ENCODE results near the gene STX16. TPM values are rescaled to one million over a fixed set of nuclear protein-coding genes. Genes with fewer than 3 reads are reported as not detected.
A peak's percentile ranks its signal among the peaks of the same experiment; 100 is the strongest.

The STX16 gene
- polyA plus RNA-seq, 3 donors = 15.6 to 165 (median 27.4) TPM

DNA sequence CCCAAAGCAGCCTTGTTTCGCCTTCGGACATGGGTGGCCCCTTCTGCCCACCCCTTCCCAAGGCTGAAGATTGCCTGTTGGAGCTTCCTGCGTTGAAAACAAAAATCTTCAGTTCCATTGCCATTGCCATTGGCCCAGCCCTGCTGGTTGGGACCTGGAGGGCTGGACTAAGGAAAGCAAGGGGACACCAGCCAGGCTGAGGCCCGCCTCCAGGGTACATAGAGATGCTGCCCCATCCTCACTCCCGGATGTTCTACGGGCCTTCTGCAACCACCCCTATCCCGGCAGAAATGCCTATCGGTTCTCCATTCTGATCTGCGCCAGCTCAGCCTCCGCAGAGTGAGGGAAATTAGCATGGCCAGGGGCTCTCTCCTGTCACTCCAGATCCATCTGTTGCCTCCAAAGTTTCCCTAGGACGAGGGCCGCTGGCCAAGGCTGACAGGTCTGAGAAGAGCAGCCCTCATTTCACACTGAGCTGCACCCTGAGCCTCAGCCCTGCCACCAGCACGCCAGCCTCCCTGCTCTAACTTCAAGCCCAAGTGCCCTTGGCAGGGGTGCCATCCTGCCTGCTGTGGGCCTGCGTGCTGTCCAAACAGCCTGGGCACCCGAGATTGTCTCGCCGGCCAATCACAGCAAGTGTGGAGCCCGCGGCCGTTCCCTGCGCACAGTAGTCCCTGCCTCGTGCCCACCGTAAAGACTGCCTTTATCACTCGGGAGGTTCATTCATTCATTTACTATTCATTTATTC, 13.4 kb upstream of the STX16 start:
- Histone ChIP-seq H3K9ac (ENCODE audit: insufficient read depth, low read length, poor library complexity, severe bottlenecking) (no peak overlapping the region), H4K20me1 (ENCODE audit: insufficient read depth, low read length) (no peaks in the 10 kb centered on the region), H3K36me3 (replicated peaks in 1 of 2; ENCODE audit: control insufficient read depth in 1 of 2, insufficient read depth in 2 of 2, low read length in 2 of 2) (no peaks in the 10 kb centered on the region), H3K27me3 (ENCODE audit: control insufficient read depth in 2 of 2, insufficient read depth in 2 of 2, low read length in 2 of 2) (peaks cover 0 to 7% of the 10 kb centered on the region in 2 donors), H3K4me1 (ENCODE audit: control insufficient read depth in 1 of 2, insufficient read depth in 2 of 2, low read length in 2 of 2) (no peaks in the 10 kb centered on the region), H3K9me3 (replicated peaks in 1 of 2; ENCODE audit: control insufficient read depth in 1 of 2, insufficient read depth in 1 of 2, low read length in 2 of 2) (no peaks in the 10 kb centered on the region), H3K4me2 (replicated peaks; ENCODE audit: extremely low read depth, low read length, poor library complexity, severe bottlenecking) (no peak overlapping the region), H2AFZ (ENCODE audit: insufficient read depth, low read depth, low read length, poor library complexity, severe bottlenecking) (no peak overlapping the region), H3K79me2 (ENCODE audit: insufficient read depth, low read length) (no peaks in the 10 kb centered on the region), H3K4me3 (replicated peaks in 1 of 3; ENCODE audit: low read depth in 2 of 3, low read length in 3 of 3) (no peak overlapping the region), H3K27ac (ENCODE audit: low read depth in 1 of 2, low read length in 2 of 2) (no peak overlapping the region)
- Mint-ChIP-seq H3K4me3 (no peak overlapping the region), H3K4me1 (peaks cover 3% of the 10 kb centered on the region), H3K36me3 (no peaks in the 10 kb centered on the region), H3K9me3 (peaks cover 0 to 1% (median 0%) of the 10 kb centered on the region in 7 donors), H3K27me3 (ENCODE audit: low read depth in 3 of 3) (peaks cover 17 to 28% (median 24%) of the 10 kb centered on the region in 3 donors), H3K27ac (peak overlapping the region in 1 of 7 donors; percentile 0)
- TF ChIP-seq, protein P1, sequence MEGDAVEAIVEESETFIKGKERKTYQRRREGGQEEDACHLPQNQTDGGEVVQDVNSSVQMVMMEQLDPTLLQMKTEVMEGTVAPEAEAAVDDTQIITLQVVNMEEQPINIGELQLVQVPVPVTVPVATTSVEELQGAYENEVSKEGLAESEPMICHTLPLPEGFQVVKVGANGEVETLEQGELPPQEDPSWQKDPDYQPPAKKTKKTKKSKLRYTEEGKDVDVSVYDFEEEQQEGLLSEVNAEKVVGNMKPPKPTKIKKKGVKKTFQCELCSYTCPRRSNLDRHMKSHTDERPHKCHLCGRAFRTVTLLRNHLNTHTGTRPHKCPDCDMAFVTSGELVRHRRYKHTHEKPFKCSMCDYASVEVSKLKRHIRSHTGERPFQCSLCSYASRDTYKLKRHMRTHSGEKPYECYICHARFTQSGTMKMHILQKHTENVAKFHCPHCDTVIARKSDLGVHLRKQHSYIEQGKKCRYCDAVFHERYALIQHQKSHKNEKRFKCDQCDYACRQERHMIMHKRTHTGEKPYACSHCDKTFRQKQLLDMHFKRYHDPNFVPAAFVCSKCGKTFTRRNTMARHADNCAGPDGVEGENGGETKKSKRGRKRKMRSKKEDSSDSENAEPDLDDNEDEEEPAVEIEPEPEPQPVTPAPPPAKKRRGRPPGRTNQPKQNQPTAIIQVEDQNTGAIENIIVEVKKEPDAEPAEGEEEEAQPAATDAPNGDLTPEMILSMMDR (IDR thresholded peaks at IDR 0.05) = no peak
- no peak for DNase-seq
- 96% methylated on average over 24 of the region's 24 CpGs for WGBS (ENCODE audit: insufficient coverage)
- intact Hi-C loops (cut with micrococcal nuclease) = no loop called here

DNA sequence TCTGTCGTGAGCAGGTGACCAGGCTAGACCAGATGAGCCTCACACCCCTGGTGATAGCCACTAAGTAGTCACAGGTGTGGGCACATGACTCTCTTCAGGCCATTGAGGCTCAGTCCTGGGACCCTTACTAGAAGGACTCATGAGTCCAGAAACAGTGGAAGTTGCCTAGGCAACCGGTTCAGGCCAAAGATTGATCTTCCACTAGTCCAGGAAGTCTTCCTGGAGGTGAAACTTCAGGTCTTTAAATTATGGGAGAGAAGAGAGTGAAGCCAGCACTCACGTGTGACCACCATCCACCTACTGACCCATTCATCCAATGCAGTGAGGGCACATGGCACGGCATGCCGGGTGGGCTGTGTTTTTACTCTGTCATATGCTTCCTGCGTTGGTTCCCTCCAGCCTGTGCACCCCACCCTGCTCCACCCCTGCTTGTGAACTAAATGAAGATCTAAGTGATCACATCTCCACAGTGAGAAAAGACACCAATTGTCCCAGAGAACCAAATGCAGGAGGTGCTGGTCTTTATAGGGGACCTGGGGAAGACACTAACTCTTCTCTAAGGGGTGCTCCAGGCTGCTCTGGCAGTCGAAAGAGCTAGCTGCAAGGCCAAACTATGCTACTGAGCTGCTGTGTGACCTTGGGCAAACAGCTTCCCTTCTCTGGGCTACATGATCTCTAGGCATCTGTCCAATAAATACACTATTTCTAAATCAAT, 12.5 kb upstream of the STX16 start:
- Mint-ChIP-seq H3K4me3 (no peak overlapping the region), H3K27me3 (ENCODE audit: low read depth in 3 of 3) (peaks cover 19 to 33% (median 22%) of the 10 kb centered on the region in 3 donors), H3K9me3 (peaks cover 0 to 1% (median 0%) of the 10 kb centered on the region in 7 donors), H3K4me1 (peaks cover 3% of the 10 kb centered on the region), H3K36me3 (no peaks in the 10 kb centered on the region), H3K27ac (no peak overlapping the region)
- DNase-seq = no peak
- Histone ChIP-seq H3K4me1 (ENCODE audit: control insufficient read depth in 1 of 2, insufficient read depth in 2 of 2, low read length in 2 of 2) (no peaks in the 10 kb centered on the region), H3K4me2 (replicated peaks; ENCODE audit: extremely low read depth, low read length, poor library complexity, severe bottlenecking) (no peak overlapping the region), H3K27me3 (ENCODE audit: control insufficient read depth in 2 of 2, insufficient read depth in 2 of 2, low read length in 2 of 2) (peaks cover 0 to 7% of the 10 kb centered on the region in 2 donors), H3K9ac (ENCODE audit: insufficient read depth, low read length, poor library complexity, severe bottlenecking) (no peak overlapping the region), H3K9me3 (replicated peaks in 1 of 2; ENCODE audit: control insufficient read depth in 1 of 2, insufficient read depth in 1 of 2, low read length in 2 of 2) (no peaks in the 10 kb centered on the region), H3K36me3 (replicated peaks in 1 of 2; ENCODE audit: control insufficient read depth in 1 of 2, insufficient read depth in 2 of 2, low read length in 2 of 2) (no peaks in the 10 kb centered on the region), H3K27ac (ENCODE audit: low read depth in 1 of 2, low read length in 2 of 2) (no peak overlapping the region), H4K20me1 (ENCODE audit: insufficient read depth, low read length) (no peaks in the 10 kb centered on the region), H3K4me3 (replicated peaks in 1 of 3; ENCODE audit: low read depth in 2 of 3, low read length in 3 of 3) (no peak overlapping the region), H3K79me2 (ENCODE audit: insufficient read depth, low read length) (no peaks in the 10 kb centered on the region), H2AFZ (ENCODE audit: insufficient read depth, low read depth, low read length, poor library complexity, severe bottlenecking) (no peak overlapping the region)
- intact Hi-C loops (cut with micrococcal nuclease) = no loop called here
- TF ChIP-seq, protein P1 (IDR thresholded peaks at IDR 0.05) = no peak
- WGBS (ENCODE audit: insufficient coverage) = 83% methylated on average over 6 of the region's 7 CpGs

Measured in CD14-positive monocyte (primary cell).